SU-DHL-6 (cell line): Measurements from ENCODE around the gene DCUN1D2.

ENCODE experiments used
- H2AFZ ChIP-seq: fragments of 200-600 bp; sonication (generic); 2 replicates; pipeline ENCODE4 v1.6.1; 2014; ENCODE audit warnings: low read depth, mild to moderate bottlenecking, moderate library complexity, mixed read lengths, antibody characterized with exemption, low read length; ENCODE audit not compliant: severe bottlenecking
- H3F3A ChIP-seq: fragments of 200-600 bp; shearing (Covaris generic); 2 replicates; pipeline ENCODE4 v1.6.0; 2016; ENCODE audit warnings: antibody characterized with exemption, mild to moderate bottlenecking; ENCODE audit not compliant: insufficient read depth
- H3K27ac ChIP-seq: fragments of 200-600 bp; sonication (generic); 2 replicates; pipeline ENCODE4 v1.5.1; 2016; ENCODE audit warnings: low read depth, mild to moderate bottlenecking, low read length, moderate library complexity, mixed read lengths
- H3K27me3 ChIP-seq: fragments of 200-600 bp; sonication (generic), shearing (Covaris generic); 2 replicates; pipeline ENCODE4 v1.6.0; 2014; ENCODE audit warnings: mild to moderate bottlenecking, low read length
- H3K36me3 ChIP-seq: fragments of 200-600 bp; sonication (generic); 2 replicates; pipeline ENCODE4 v1.6.1; 2014; ENCODE audit warnings: mild to moderate bottlenecking, low read length, mixed read lengths
- H3K4me2 ChIP-seq: fragments of 300-600, 200-600 bp; shearing (Covaris generic), sonication (generic); 2 replicates; pipeline ENCODE4 v1.6.0; 2014; ENCODE audit warnings: low read length, low read depth, mild to moderate bottlenecking; ENCODE audit not compliant: poor library complexity, severe bottlenecking
- H3K4me3 ChIP-seq: fragments of 200-600 bp; sonication (generic); 2 replicates; pipeline ENCODE4 v1.5.1; 2014; ENCODE audit warnings: antibody characterized with exemption, low read length, mild to moderate bottlenecking, mixed read lengths; ENCODE audit not compliant: insufficient read depth, poor library complexity, severe bottlenecking
- H3K79me2 ChIP-seq: fragments of 200-600 bp; sonication (generic); 2 replicates; pipeline ENCODE4 v1.6.1; 2014; ENCODE audit warnings: mild to moderate bottlenecking, low read length, moderate library complexity; ENCODE audit not compliant: insufficient read depth
- H3K9ac ChIP-seq: fragments of 200-600 bp; sonication (generic); 2 replicates; pipeline ENCODE4 v1.7.0; 2014; ENCODE audit warnings: mild to moderate bottlenecking, low read length
- H3K9me2 ChIP-seq: fragments of 200-600 bp; sonication (generic); replicated peaks from 2 replicates; pipeline ENCODE4 v1.6.1; 2014; ENCODE audit warnings: low read length; ENCODE audit not compliant: insufficient read depth
- H3K9me3 ChIP-seq: fragments of 200-600 bp; sonication (generic); 2 replicates; pipeline ENCODE4 v1.6.1; 2014; ENCODE audit warnings: low read length, mixed read lengths; ENCODE audit not compliant: insufficient read depth
- H4K20me1 ChIP-seq: fragments of 200-600 bp; sonication (generic); 2 replicates; pipeline ENCODE4 v1.6.1; 2014; ENCODE audit warnings: low read depth, mild to moderate bottlenecking, antibody characterized with exemption, low read length, moderate library complexity, mixed read lengths
- CTCF ChIP-seq: fragments of 200-600 bp; sonication (generic); IDR thresholded peaks from one replicate; pipeline ENCODE4 v1.5.1; 2017; ENCODE audit warnings: antibody characterized with exemption, mild to moderate bottlenecking, low read length, moderate library complexity; ENCODE audit not compliant: insufficient read depth, poor library complexity, severe bottlenecking
- EZH2phosphoT487 ChIP-seq: fragments of 200-600 bp; sonication (generic), shearing (Covaris generic); conservative IDR thresholded peaks from 2 replicates; pipeline ENCODE4 v1.6.1; 2018; ENCODE audit warnings: mild to moderate bottlenecking, antibody characterized with exemption, low read length, moderate library complexity, mixed read lengths

DCUN1D2 gene

GRCh38 chr13:113461022-113461751 lies 29.3 kb downstream of the DCUN1D2 start:
- Histone ChIP-seq H3K4me2 (no peak overlapping the region), H3K9me3 (no peaks in the 10 kb centered on the region), H3K4me3 (no peak overlapping the region), H3K9me2 (no peaks in the 10 kb centered on the region), H3K9ac (no peak overlapping the region), H3K36me3 (peaks cover 4% of the 10 kb centered on the region; the same call in 1 of the 2 replicates), H3F3A (no peaks in the 10 kb centered on the region), H2AFZ (no peak overlapping the region), H3K79me2 (no peaks in the 10 kb centered on the region), H4K20me1 (no peaks in the 10 kb centered on the region), H3K27ac (no peak overlapping the region), H3K27me3 (no peaks in the 10 kb centered on the region)
- no peak for TF ChIP-seq CTCF
- TF ChIP-seq EZH2phosphoT487: no peak

DNA sequence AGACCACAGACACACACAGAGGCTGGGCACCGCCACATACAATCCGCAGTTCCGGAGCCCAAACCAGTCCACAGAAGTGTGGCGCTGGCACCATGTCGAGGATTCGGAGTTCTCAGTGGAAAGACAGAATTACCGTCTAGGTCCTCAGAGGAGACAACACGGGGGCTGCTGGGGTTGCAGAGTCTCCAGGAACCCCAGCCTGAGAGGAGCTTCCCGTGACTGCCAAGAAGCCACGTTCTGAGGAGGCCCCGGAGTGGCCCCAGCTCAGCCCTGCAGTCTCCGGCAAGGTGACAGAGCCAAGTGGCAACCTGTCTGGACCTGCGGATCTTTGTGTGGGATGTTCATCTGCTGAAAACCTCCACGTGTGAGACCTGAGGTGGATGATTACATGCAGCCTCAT lies 29.9 kb downstream of the DCUN1D2 start:
- Histone ChIP-seq H3K4me2 (no peak overlapping the region), H3F3A (no peaks in the 10 kb centered on the region), H3K79me2 (no peaks in the 10 kb centered on the region), H3K27me3 (no peaks in the 10 kb centered on the region), H2AFZ (no peak overlapping the region), H3K9ac (no peak overlapping the region), H3K4me3 (no peak overlapping the region), H3K36me3 (peaks cover 4% of the 10 kb centered on the region; the same call in 1 of the 2 replicates), H3K9me2 (no peaks in the 10 kb centered on the region), H4K20me1 (no peaks in the 10 kb centered on the region), H3K27ac (no peak overlapping the region), H3K9me3 (no peaks in the 10 kb centered on the region)
- no peak for TF ChIP-seq EZH2phosphoT487
- no peak for TF ChIP-seq CTCF

GRCh38 chr13:113460064-113460555 lies 30.4 kb downstream of the DCUN1D2 start:
- Histone ChIP-seq H3K9ac (no peak overlapping the region), H3K27ac (no peak overlapping the region), H3K4me2 (no peak overlapping the region), H3K4me3 (no peak overlapping the region), H4K20me1 (no peaks in the 10 kb centered on the region), H3K36me3 (peaks cover 4% of the 10 kb centered on the region; the same call in 1 of the 2 replicates), H3K9me3 (no peaks in the 10 kb centered on the region), H3K79me2 (no peaks in the 10 kb centered on the region), H2AFZ (no peak overlapping the region), H3K9me2 (no peaks in the 10 kb centered on the region), H3K27me3 (no peaks in the 10 kb centered on the region), H3F3A (no peaks in the 10 kb centered on the region)
- no peak for TF ChIP-seq EZH2phosphoT487
- TF ChIP-seq CTCF: no peak
